Colonic mucosa (tissue), 4 donors: ENCODE measurements around the gene CRADD. TPM values are rescaled to one million over a fixed set of nuclear protein-coding genes. Genes with fewer than 3 reads are reported as not detected.

Source experiments
- DNase-seq: peaks from one replicate; pipeline ENCODE4 v3.0.0-alpha.2; 2020
- H3K27ac ChIP-seq: fragments of 200-600 bp; one replicate; pipeline ENCODE4 v1.8.0; 2021
- H3K27me3 ChIP-seq: fragments of 200-600 bp; one replicate; pipeline ENCODE4 v1.8.0; 2021
- H3K36me3 ChIP-seq: fragments of 200-600 bp; one replicate; pipeline ENCODE4 v1.8.0; 2021
- H3K4me1 ChIP-seq: fragments of 200-600 bp; one replicate; pipeline ENCODE4 v1.8.0; 2021; ENCODE audit warnings: mild to moderate bottlenecking
- H3K4me3 ChIP-seq: fragments of 200-600 bp; one replicate; pipeline ENCODE4 v1.8.0; 2021
- H3K9ac ChIP-seq, 2 donors: one replicate each; pipeline ENCODE4 v1.7.0; 2013; ENCODE audit warnings: control low read depth in 2 of 2, low read depth in 2 of 2, low read length in 2 of 2
- H3K9me3 ChIP-seq: fragments of 200-600 bp; one replicate; pipeline ENCODE4 v1.8.0; 2021
- intact Hi-C: fragments of 100-400 bp; cut with DNase I; formaldehyde crosslinking; loops from one replicate; pipeline ENCODE4 v1.14.1; 2022
- total RNA-seq, 2 donors: library from RNA; stranded (reverse); fragmentation: NEBNext Ultra II Directional in 1 of 2; extraction: Animal tissue kit (Norgen Biotek cat#: 25700) in 1 of 2; gene quantifications; one replicate each; pipeline ENCODE4 v1.2.1, GENCODE V29; 2021
- TF ChIP-seq, protein P1 (sequence below): fragments of 200-600 bp; IDR thresholded peaks from one replicate; pipeline ENCODE4 v1.8.0; 2022; ENCODE audit warnings: antibody characterized with exemption, mild to moderate bottlenecking
- donor health status: healthy.
- donor health status: DM: no; HTN: no; CAD: no.
- donor health status: DM: no; HTN: no; CAD: no.

CRADD gene
- total RNA-seq, 2 donors from 2014 or later = 18.2 to 23.9 TPM

DNA sequence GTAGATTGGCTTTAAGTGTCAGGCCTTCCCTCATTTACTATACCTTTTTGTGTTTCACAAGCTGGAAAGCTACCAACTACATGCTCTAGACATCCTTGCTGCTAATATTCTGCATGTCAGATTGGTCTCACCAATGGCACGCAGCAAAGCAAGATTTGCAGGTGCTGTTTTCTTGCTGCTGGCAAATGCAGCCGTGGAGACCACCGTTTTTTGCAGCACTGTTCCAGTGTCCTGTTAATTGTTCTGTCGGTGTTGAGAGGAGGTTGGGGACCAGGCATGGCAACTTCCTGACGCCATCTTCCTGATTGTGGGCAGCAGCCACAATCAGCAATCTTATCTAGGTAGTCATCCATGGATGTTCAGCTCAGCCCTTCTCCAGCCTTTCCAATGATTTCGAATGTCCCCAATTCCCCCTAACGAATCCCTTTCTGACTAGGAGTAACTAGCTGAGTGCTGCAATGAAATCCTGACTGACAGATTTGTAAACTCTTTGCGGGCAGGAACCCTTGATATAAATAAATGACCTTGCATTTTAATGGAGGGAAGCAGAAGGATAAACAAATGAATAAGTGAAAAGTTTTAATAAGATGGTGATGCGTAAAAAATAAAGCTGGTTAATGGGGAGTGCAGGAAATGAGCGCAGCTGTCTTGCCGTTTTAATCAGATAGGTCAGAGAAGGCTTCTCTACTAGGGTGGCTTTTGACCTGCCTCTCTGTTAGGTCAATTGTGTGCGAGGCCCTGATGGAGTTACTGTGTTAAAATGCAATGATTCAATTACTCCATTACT lies 574 bp upstream of the CRADD start:
- DNase-seq = no peak
- intact Hi-C loops = loop anchor here (5.0 kb wide), 2 partner anchors 66 to 104 kb away; partner anchors contain the start of gene SOCS2
- peak overlapping the region; percentile 97 for H3K27ac ChIP-seq
- H3K36me3 ChIP-seq = no peaks in the 10 kb centered on the region
- peak overlapping the region; percentile 52 for H3K4me3 ChIP-seq
- no peaks in the 10 kb centered on the region for H3K4me1 ChIP-seq
- H3K9ac ChIP-seq = peak overlapping the region; percentile 44 to 98
- TF ChIP-seq, protein P1, sequence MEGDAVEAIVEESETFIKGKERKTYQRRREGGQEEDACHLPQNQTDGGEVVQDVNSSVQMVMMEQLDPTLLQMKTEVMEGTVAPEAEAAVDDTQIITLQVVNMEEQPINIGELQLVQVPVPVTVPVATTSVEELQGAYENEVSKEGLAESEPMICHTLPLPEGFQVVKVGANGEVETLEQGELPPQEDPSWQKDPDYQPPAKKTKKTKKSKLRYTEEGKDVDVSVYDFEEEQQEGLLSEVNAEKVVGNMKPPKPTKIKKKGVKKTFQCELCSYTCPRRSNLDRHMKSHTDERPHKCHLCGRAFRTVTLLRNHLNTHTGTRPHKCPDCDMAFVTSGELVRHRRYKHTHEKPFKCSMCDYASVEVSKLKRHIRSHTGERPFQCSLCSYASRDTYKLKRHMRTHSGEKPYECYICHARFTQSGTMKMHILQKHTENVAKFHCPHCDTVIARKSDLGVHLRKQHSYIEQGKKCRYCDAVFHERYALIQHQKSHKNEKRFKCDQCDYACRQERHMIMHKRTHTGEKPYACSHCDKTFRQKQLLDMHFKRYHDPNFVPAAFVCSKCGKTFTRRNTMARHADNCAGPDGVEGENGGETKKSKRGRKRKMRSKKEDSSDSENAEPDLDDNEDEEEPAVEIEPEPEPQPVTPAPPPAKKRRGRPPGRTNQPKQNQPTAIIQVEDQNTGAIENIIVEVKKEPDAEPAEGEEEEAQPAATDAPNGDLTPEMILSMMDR = no peak
- no peaks in the 10 kb centered on the region for H3K9me3 ChIP-seq
- H3K27me3 ChIP-seq = no peaks in the 10 kb centered on the region

DNA sequence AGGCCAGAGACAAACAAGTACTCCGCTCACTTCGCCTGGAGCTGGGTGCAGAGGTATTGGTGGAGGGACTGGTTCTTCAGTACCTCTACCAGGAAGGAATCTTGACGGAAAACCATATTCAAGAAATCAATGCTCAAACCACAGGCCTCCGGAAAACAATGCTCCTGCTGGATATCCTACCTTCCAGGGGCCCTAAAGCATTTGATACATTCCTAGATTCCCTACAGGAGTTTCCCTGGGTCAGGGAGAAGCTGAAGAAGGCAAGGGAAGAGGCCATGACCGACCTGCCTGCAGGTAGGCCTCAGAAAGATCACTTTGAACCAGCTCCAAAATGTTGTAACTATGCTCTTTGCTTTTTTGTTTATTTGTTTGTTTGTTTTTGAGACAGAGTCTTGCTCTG lies 1.6 kb downstream of the CRADD start:
- H3K9me3 ChIP-seq = no peaks in the 10 kb centered on the region
- intact Hi-C loops = loop anchor here (5.0 kb wide), 2 partner anchors 64 to 106 kb away; partner anchors contain the start of gene SOCS2
- H3K9ac ChIP-seq = no peak overlapping the region
- DNase-seq = no peak
- no peak overlapping the region for H3K27ac ChIP-seq
- TF ChIP-seq, protein P1 = no peak
- no peaks in the 10 kb centered on the region for H3K27me3 ChIP-seq
- H3K4me1 ChIP-seq = no peaks in the 10 kb centered on the region
- no peak overlapping the region for H3K4me3 ChIP-seq
- no peaks in the 10 kb centered on the region for H3K36me3 ChIP-seq

DNA sequence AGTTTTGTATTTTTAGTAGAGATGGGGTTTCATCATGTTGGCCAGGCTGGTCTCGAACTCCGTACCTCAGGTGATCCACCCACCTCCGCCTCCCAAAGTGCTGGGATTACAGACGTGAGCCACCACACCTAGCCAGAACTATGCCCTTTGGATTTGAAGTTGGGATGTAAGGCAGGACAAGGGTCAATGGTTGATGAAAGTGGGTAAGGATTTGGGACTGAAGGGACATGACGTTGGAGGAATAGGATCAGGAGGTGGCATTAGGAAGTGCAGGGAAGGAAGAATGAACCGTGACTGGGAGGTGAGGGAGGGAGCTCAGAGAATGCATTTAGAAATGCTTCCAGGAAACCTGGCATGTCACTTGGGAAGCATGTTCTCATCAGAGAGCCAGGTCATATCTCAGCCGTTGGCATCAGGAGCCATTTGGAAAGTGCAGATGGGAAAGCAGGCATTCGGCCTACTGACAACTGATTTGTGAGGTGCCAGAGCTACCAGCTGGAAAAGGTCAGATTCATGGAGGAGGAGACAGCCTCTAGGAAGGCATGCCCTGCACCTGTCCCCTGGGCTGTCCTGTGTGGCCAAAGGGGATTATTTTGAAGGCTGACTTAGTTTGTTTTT lies 2.2 kb downstream of the CRADD start:
- no peaks in the 10 kb centered on the region for H3K27me3 ChIP-seq
- H3K4me1 ChIP-seq = no peaks in the 10 kb centered on the region
- no peak overlapping the region for H3K4me3 ChIP-seq
- no peaks in the 10 kb centered on the region for H3K9me3 ChIP-seq
- TF ChIP-seq, protein P1 = no peak
- no peak for DNase-seq
- H3K9ac ChIP-seq = no peak overlapping the region
- no peak overlapping the region for H3K27ac ChIP-seq
- no peaks in the 10 kb centered on the region for H3K36me3 ChIP-seq
- intact Hi-C loops = loop anchor here (5.0 kb wide), 2 partner anchors 63 to 107 kb away; partner anchors contain the start of gene SOCS2

DNA sequence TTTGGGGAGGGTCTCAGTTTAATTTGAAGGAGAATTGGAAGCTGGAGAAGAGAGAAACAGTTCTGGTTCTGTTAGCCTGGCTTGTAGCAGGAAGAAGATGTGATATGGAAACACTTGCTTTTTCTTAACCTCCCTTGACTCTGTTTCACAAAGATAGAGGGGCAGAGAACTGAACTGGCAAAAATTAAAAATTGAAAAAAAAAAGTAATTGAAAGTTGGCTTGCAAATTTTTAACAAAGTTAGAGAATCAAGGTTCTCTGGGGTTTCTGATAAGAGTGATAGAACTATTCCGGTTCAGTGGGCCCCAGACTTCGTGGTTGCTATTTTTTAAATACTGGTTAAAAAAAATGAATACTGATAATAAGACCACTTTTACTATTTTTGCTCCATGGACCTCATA lies 2.8 kb downstream of the CRADD start:
- Histone ChIP-seq H3K36me3 (no peaks in the 10 kb centered on the region), H3K27ac (no peak overlapping the region), H3K9ac (no peak overlapping the region), H3K9me3 (no peaks in the 10 kb centered on the region), H3K27me3 (no peaks in the 10 kb centered on the region), H3K4me3 (no peak overlapping the region), H3K4me1 (no peaks in the 10 kb centered on the region)
- intact Hi-C loops = no loop called here
- TF ChIP-seq, protein P1 = no peak
- no peak for DNase-seq

DNA sequence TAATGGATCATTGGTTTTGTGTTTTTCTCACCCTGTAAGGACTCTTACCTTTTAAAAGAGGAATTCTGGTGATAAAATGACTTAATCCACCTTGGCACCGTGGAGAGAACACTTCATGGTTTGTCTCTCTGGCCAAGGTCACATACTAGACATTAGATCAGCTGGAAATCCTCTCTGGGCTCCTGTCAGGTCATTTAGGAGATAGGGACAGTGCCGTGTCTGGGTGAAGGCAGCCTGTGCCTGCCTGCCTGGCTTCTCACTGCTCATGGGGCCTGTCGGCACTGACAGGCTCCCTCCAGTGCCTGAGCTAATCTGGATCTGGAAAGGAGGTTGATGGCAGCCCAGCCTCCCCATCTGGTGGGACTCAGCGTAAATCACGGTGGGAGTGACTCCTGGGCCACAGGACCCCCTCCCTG lies 5.7 kb downstream of the CRADD start:
- H3K4me1 ChIP-seq = no peaks in the 10 kb centered on the region
- DNase-seq = no peak
- H3K27ac ChIP-seq = no peak overlapping the region
- no peak overlapping the region for H3K9ac ChIP-seq
- no peaks in the 10 kb centered on the region for H3K9me3 ChIP-seq
- no peaks in the 10 kb centered on the region for H3K27me3 ChIP-seq
- TF ChIP-seq, protein P1 = no peak
- intact Hi-C loops = no loop called here
- H3K4me3 ChIP-seq = no peak overlapping the region
- H3K36me3 ChIP-seq = no peaks in the 10 kb centered on the region
